HCT116 (cell line): ENCODE results near the gene CAGE1. TPM values are rescaled to one million over a fixed set of nuclear protein-coding genes. Genes with fewer than 3 reads are reported as not detected.

Experiments used
- ATAC-seq: fragments of 200-7000 bp; cut with Tn5 transposase; 2 replicates; pipeline ENCODE4 v1.9.1; 2020; ENCODE audit warnings: mild to moderate bottlenecking, moderate library complexity
- BruUV-seq: library from RNA; stranded (reverse); fragments of 400-500 nt; replicated peaks from 2 replicates; lab custom pipeline; 2021; lab: Mats Ljungman, UMichigan
- CTCF ChIA-PET: fragments of 300-600 bp; sonication (Branson Sonifier 250); formaldehyde crosslinking; loops from one replicate; lab custom pipeline; 2021; ENCODE audit warnings: antibody characterized with exemption; lab: Charles Lee
- POLR2A ChIA-PET: fragments of 300-600, 350-600 bp; sonication (Branson Sonifier 250); formaldehyde crosslinking; loops from one replicate; lab custom pipeline; 2021; ENCODE audit warnings: antibody characterized with exemption; lab: Charles Lee
- RAD21 ChIA-PET, 2 experiments: fragments of 300-600 bp; sonication (Branson Sonifier 250); formaldehyde crosslinking; loops; one replicate each; lab custom pipeline; 2023; ENCODE audit warnings: low total read pairs in 2 of 2; ENCODE audit not compliant: uncharacterized antibody in 2 of 2, unreplicated experiment in 2 of 2, low non-redundant PET in 1 of 2; lab: Charles Lee
- DNase-seq: peaks from one replicate; pipeline ENCODE4 v3.0.0-alpha.2; 2010; ENCODE audit warnings: low read depth, low spot score
- H2AFZ ChIP-seq: fragments of 200-600 bp; shearing (Covaris generic), sonication (generic); 2 replicates; pipeline ENCODE4 v1.6.1; 2017; ENCODE audit warnings: low read depth, mixed run types, mixed read lengths, antibody characterized with exemption, low read length; ENCODE audit not compliant: poor library complexity, severe bottlenecking
- H3K27ac ChIP-seq: 2 replicates; pipeline ENCODE4 v1.5.1; 2012; ENCODE audit warnings: low read depth, low read length
- H3K27me3 ChIP-seq: fragments of 200-600 bp; sonication (generic); 2 replicates; pipeline ENCODE4 v1.6.1; 2016; ENCODE audit warnings: mixed run types, low read length, mixed read lengths; ENCODE audit not compliant: insufficient read depth
- H3K36me3 ChIP-seq, 2 experiments: fragments of 200-500 bp in 1 of 2; fragments of 200-600 bp in 1 of 2; sonication (Bioruptor generic) in 1 of 2; sonication (generic) in 1 of 2; 2 replicates each; pipeline versions ENCODE4 v1.5.1 to v1.6.1; 2014 to 2016; ENCODE audit warnings: low read length in 2 of 2, inconsistent platforms in 1 of 2, mixed read lengths in 1 of 2, mixed run types in 1 of 2; ENCODE audit not compliant: insufficient read depth in 2 of 2, control insufficient read depth in 1 of 2
- H3K4me1 ChIP-seq, 2 experiments: fragments of 200-600 bp in 1 of 2; sonication (generic) in 1 of 2; 2 replicates each; pipeline versions ENCODE4 v1.5.1 to v1.6.1; 2012 to 2017; ENCODE audit warnings: low read length in 2 of 2, inconsistent platforms in 1 of 2, mild to moderate bottlenecking in 1 of 2, mixed read lengths in 1 of 2, mixed run types in 1 of 2, moderate library complexity in 1 of 2; ENCODE audit not compliant: insufficient read depth in 2 of 2, control insufficient read depth in 1 of 2
- H3K4me2 ChIP-seq: fragments of 200-600 bp; sonication (generic); 2 replicates; pipeline ENCODE4 v1.6.1; 2017; ENCODE audit warnings: mixed run types, low read length, mixed read lengths
- H3K4me3 ChIP-seq, 2 experiments: fragments of 200-600 bp in 1 of 2; sonication (generic) in 1 of 2; replicated peaks in 1 of 2; 2 replicates each; pipeline ENCODE4 v1.5.1; 2011 to 2016; ENCODE audit warnings: low read length in 2 of 2, control low read depth in 1 of 2, low read depth in 1 of 2, mild to moderate bottlenecking in 1 of 2, mixed read lengths in 1 of 2, mixed run types in 1 of 2
- H3K79me2 ChIP-seq: fragments of 200-600 bp; sonication (generic); 2 replicates; pipeline ENCODE4 v1.6.1; 2017; ENCODE audit warnings: mild to moderate bottlenecking, mixed run types, low read length, moderate library complexity, mixed read lengths; ENCODE audit not compliant: insufficient read depth
- H3K9ac ChIP-seq: fragments of 200-600 bp; sonication (generic); 2 replicates; pipeline ENCODE4 v1.6.1; 2016; ENCODE audit warnings: low read length, mixed read lengths
- H3K9me2 ChIP-seq: fragments of 200-600 bp; sonication (generic), shearing (Covaris generic); 2 replicates; pipeline ENCODE4 v1.6.1; 2017; ENCODE audit warnings: mixed run types, mild to moderate bottlenecking, moderate library complexity; ENCODE audit not compliant: insufficient read depth
- H3K9me3 ChIP-seq, 2 experiments: fragments of 200-500 bp in 1 of 2; fragments of 200-600 bp in 1 of 2; sonication (Bioruptor generic) in 1 of 2; sonication (generic) in 1 of 2; 2 replicates each; pipeline ENCODE4 v1.6.1; 2014 to 2017; ENCODE audit warnings: low read length in 2 of 2, mixed read lengths in 2 of 2, inconsistent platforms in 1 of 2, low read depth in 1 of 2, mild to moderate bottlenecking in 1 of 2, mixed run types in 1 of 2, moderate library complexity in 1 of 2; ENCODE audit not compliant: control insufficient read depth in 1 of 2, insufficient read depth in 1 of 2
- H4K20me1 ChIP-seq: fragments of 200-600 bp; sonication (generic), shearing (Covaris generic); 2 replicates; pipeline ENCODE4 v1.6.1; 2017; ENCODE audit warnings: mixed run types, mild to moderate bottlenecking, moderate library complexity; ENCODE audit not compliant: insufficient read depth
- CEBPB ChIP-seq: IDR thresholded peaks from 2 replicates; pipeline ENCODE4 v1.6.1; 2012; ENCODE audit warnings: low read depth
- EGR1 ChIP-seq: IDR thresholded peaks from 2 replicates; pipeline ENCODE4 v1.6.1; 2012; ENCODE audit warnings: low read depth
- ELF1 ChIP-seq: IDR thresholded peaks from 2 replicates; pipeline ENCODE4 v1.6.1; 2012; ENCODE audit warnings: low read depth, borderline replicate concordance
- EZH2 ChIP-seq: fragments of 200-600 bp; sonication (generic); IDR thresholded peaks from 2 replicates; pipeline ENCODE4 v1.6.1; 2017; ENCODE audit warnings: antibody characterized with exemption, mixed run types
- EZH2phosphoT487 ChIP-seq: fragments of 200-600 bp; IDR thresholded peaks from 2 replicates; pipeline ENCODE4 v1.6.1; 2018; ENCODE audit warnings: antibody characterized with exemption, borderline replicate concordance
- FOSL1 ChIP-seq: IDR thresholded peaks from 2 replicates; pipeline ENCODE4 v1.6.1; 2012; ENCODE audit warnings: low read depth
- JUND ChIP-seq: IDR thresholded peaks from 2 replicates; pipeline ENCODE4 v1.6.1; 2012
- POLR2A ChIP-seq: IDR thresholded peaks from 2 replicates; pipeline ENCODE4 v1.7.0; 2011; ENCODE audit warnings: borderline replicate concordance; ENCODE audit not compliant: insufficient read depth, insufficient read length; ENCODE audit errors: extremely low read depth
- POLR2AphosphoS5 ChIP-seq: IDR thresholded peaks from 2 replicates; pipeline ENCODE4 v1.6.1; 2011; ENCODE audit warnings: mild to moderate bottlenecking, low read depth, low read length, moderate library complexity
- SIN3A ChIP-seq: IDR thresholded peaks from 2 replicates; pipeline ENCODE4 v1.6.1; 2012; ENCODE audit warnings: low read depth
- SP1 ChIP-seq: IDR thresholded peaks from 2 replicates; pipeline ENCODE4 v1.6.1; 2012; ENCODE audit warnings: low read depth
- SRF ChIP-seq: IDR thresholded peaks from 2 replicates; pipeline ENCODE4 v1.6.1; 2012; ENCODE audit warnings: low read depth
- TCF7L2 ChIP-seq: IDR thresholded peaks from 2 replicates; pipeline ENCODE4 v1.7.0; 2011; ENCODE audit warnings: borderline replicate concordance, inconsistent platforms; ENCODE audit not compliant: insufficient read depth, insufficient read length; ENCODE audit errors: extremely low read depth
- ZNF274 ChIP-seq: fragments of 200-500 bp; sonication (Bioruptor generic); IDR thresholded peaks from 2 replicates; pipeline ENCODE4 v1.6.1; 2014; ENCODE audit warnings: mild to moderate bottlenecking, low read depth, low read length, inconsistent platforms
- intact Hi-C: fragments of 100-400 bp; cut with micrococcal nuclease; formaldehyde crosslinking; loops from 2 replicates; pipeline ENCODE4 v1.10.0; 2022
- total RNA-seq: library from RNA; stranded (reverse); gene quantifications from one replicate; pipeline ENCODE4 v1.2.1, GENCODE V29; 2021; ENCODE audit not compliant: unreplicated experiment
- TF ChIP-seq, protein P1 (sequence below): IDR thresholded peaks from 2 replicates; pipeline ENCODE4 v1.6.1; 2012; ENCODE audit warnings: low read depth
- TF ChIP-seq, protein P2 (sequence below): IDR thresholded peaks from 2 replicates; pipeline ENCODE4 v1.6.1; 2012

CAGE1 gene
- total RNA-seq, 1 experiment from 2014 or later, result 0.20 TPM

DNA sequence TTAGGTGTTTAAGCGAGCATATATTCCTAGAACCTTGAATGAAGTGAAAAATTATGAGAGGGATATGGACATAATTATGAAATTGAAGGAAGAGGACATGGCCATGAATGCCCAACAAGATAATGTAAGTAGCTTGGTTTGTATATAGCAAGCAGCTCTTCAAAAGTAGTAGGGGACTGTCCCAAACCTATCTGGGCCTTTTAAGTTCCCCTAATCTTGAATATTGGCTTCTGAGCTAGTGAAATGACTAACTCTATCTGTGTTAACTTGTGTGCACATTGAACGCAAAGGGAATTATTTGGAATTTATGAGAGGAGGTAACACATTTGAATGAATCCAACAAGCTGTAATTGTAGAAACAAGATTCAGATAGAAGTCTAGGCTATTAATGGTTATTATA, 21.8 kb upstream of the CAGE1 start:
- POLR2A ChIA-PET, result no interaction called here

More for the DNA sequence above, 21.8 kb upstream of the CAGE1 start:
- ChIA-PET CTCF (interaction anchor here (1.0 kb wide), 1 partner anchor 14 kb away, joined by 3 read pairs; no protein-coding TSS in a partner anchor), RAD21 (no interaction called here)
- intact Hi-C loops, result no loop called here
- no peak for ATAC-seq
- H3K4me2 ChIP-seq, result no peak overlapping the region
- no peak for DNase-seq
- no peaks in the 10 kb centered on the region for H3K9me2 ChIP-seq
- H3K9ac ChIP-seq, result no peak overlapping the region
- no peaks in the 10 kb centered on the region for H3K4me1 ChIP-seq
- H3K79me2 ChIP-seq, result no peaks in the 10 kb centered on the region
- H4K20me1 ChIP-seq, result no peaks in the 10 kb centered on the region
- TF ChIP-seq EZH2 (no peak), POLR2AphosphoS5 (no peak), EZH2phosphoT487 (no peak), JUND (no peak), POLR2A (no peak), EGR1 (no peak), TCF7L2 (no peak), FOSL1 (no peak), SRF (no peak), CEBPB (no peak), SP1 (no peak), ELF1 (no peak), ZNF274 (no peak), SIN3A (no peak)
- TF ChIP-seq, protein P1, sequence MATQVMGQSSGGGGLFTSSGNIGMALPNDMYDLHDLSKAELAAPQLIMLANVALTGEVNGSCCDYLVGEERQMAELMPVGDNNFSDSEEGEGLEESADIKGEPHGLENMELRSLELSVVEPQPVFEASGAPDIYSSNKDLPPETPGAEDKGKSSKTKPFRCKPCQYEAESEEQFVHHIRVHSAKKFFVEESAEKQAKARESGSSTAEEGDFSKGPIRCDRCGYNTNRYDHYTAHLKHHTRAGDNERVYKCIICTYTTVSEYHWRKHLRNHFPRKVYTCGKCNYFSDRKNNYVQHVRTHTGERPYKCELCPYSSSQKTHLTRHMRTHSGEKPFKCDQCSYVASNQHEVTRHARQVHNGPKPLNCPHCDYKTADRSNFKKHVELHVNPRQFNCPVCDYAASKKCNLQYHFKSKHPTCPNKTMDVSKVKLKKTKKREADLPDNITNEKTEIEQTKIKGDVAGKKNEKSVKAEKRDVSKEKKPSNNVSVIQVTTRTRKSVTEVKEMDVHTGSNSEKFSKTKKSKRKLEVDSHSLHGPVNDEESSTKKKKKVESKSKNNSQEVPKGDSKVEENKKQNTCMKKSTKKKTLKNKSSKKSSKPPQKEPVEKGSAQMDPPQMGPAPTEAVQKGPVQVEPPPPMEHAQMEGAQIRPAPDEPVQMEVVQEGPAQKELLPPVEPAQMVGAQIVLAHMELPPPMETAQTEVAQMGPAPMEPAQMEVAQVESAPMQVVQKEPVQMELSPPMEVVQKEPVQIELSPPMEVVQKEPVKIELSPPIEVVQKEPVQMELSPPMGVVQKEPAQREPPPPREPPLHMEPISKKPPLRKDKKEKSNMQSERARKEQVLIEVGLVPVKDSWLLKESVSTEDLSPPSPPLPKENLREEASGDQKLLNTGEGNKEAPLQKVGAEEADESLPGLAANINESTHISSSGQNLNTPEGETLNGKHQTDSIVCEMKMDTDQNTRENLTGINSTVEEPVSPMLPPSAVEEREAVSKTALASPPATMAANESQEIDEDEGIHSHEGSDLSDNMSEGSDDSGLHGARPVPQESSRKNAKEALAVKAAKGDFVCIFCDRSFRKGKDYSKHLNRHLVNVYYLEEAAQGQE, result no peak
- TF ChIP-seq, protein P2, sequence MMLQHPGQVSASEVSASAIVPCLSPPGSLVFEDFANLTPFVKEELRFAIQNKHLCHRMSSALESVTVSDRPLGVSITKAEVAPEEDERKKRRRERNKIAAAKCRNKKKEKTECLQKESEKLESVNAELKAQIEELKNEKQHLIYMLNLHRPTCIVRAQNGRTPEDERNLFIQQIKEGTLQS, result no peak
- no peak overlapping the region for H3K4me3 ChIP-seq
- BruUV-seq, result no TSS peak
- H2AFZ ChIP-seq, result no peak overlapping the region
- H3K27ac ChIP-seq, result no peak overlapping the region
- H3K36me3 ChIP-seq, result peaks cover 52 to 57% of the 10 kb centered on the region in 2 experiments
- no peaks in the 10 kb centered on the region for H3K27me3 ChIP-seq
- no peaks in the 10 kb centered on the region for H3K9me3 ChIP-seq
